AG09319 (cell line): ENCODE measurements around the gene GALNT16.

Source experiments
- DNase-seq: peaks from one replicate; pipeline ENCODE4 v3.0.0-alpha.2; 2010; ENCODE audit warnings: low read depth; ENCODE audit errors: extremely low read depth
- TF ChIP-seq, protein P1 (sequence below): IDR thresholded peaks from 2 replicates; pipeline ENCODE4 v1.5.1; 2011; ENCODE audit warnings: low read depth, mild to moderate bottlenecking, inconsistent platforms, low read length, moderate library complexity

The GALNT16 gene

DNA sequence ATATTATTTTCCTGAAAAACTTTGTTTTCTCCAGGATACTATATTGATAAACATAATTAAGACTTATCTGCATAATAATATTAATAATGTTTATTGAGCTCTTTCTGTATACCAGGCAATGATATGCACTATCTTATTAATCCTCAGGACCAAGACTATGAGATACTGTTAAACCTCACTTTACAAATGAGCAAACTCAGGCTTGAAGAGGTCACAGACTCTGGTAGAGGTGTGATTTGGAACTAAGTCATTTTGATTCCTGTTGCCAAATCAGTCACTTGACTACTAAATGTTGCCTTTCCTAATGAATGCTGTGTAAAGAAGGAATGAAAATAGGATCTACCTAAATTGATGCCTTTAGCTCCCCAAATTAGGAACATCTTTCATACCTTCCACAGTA lies 145.8 kb downstream of the GALNT16 start:
- TF ChIP-seq, protein P1, sequence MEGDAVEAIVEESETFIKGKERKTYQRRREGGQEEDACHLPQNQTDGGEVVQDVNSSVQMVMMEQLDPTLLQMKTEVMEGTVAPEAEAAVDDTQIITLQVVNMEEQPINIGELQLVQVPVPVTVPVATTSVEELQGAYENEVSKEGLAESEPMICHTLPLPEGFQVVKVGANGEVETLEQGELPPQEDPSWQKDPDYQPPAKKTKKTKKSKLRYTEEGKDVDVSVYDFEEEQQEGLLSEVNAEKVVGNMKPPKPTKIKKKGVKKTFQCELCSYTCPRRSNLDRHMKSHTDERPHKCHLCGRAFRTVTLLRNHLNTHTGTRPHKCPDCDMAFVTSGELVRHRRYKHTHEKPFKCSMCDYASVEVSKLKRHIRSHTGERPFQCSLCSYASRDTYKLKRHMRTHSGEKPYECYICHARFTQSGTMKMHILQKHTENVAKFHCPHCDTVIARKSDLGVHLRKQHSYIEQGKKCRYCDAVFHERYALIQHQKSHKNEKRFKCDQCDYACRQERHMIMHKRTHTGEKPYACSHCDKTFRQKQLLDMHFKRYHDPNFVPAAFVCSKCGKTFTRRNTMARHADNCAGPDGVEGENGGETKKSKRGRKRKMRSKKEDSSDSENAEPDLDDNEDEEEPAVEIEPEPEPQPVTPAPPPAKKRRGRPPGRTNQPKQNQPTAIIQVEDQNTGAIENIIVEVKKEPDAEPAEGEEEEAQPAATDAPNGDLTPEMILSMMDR: no peak

More for the DNA sequence above, 145.8 kb downstream of the GALNT16 start:
- DNase-seq: no peak
